OCI-LY7 (cell line): ENCODE measurements around the gene JAG2. TPM values are rescaled to one million over a fixed set of nuclear protein-coding genes. Genes with fewer than 3 reads are reported as not detected.

Source experiments
- BruUV-seq: library from RNA; stranded (reverse); fragments of 400-500 nt; replicated peaks from 2 replicates; lab custom pipeline; 2021; lab: Mats Ljungman, UMichigan
- CTCF ChIA-PET: fragments of 300-600 bp; sonication (Branson Sonifier 250); formaldehyde crosslinking; loops from one replicate; lab custom pipeline; 2022; ENCODE audit warnings: antibody characterized with exemption; ENCODE audit not compliant: unreplicated experiment; lab: Charles Lee
- POLR2A ChIA-PET: fragments of 300-600 bp; sonication (Branson Sonifier 250); formaldehyde crosslinking; loops from one replicate; lab custom pipeline; 2022; ENCODE audit warnings: antibody characterized with exemption; lab: Charles Lee
- DNase-seq: peaks from one replicate; pipeline ENCODE4 v3.0.0-alpha.2; 2015; ENCODE audit warnings: low spot score
- H2AFZ ChIP-seq: fragments of 200-600 bp; sonication (generic), shearing (Covaris generic); 2 replicates; pipeline ENCODE4 v1.6.1; 2014; ENCODE audit warnings: mild to moderate bottlenecking, antibody characterized with exemption, low read length, moderate library complexity
- H3K27ac ChIP-seq: fragments of 200-600 bp; sonication (generic); 2 replicates; pipeline ENCODE4 v1.5.1; 2014; ENCODE audit warnings: mixed run types, low read depth, mild to moderate bottlenecking, moderate library complexity, low read length, inconsistent platforms; ENCODE audit not compliant: poor library complexity, severe bottlenecking
- H3K36me3 ChIP-seq: fragments of 200-600 bp; sonication (generic); 2 replicates; pipeline ENCODE4 v1.6.1; 2014; ENCODE audit warnings: mild to moderate bottlenecking, antibody characterized with exemption, low read length, moderate library complexity, mixed read lengths; ENCODE audit not compliant: insufficient read depth
- H3K4me1 ChIP-seq: fragments of 200-600 bp; sonication (generic); 2 replicates; pipeline ENCODE4 v1.5.1; 2014; ENCODE audit warnings: mild to moderate bottlenecking, low read length; ENCODE audit not compliant: insufficient read depth, poor library complexity, severe bottlenecking
- H3K4me2 ChIP-seq: fragments of 200-600 bp; sonication (generic); 2 replicates; pipeline ENCODE4 v1.6.1; 2014; ENCODE audit warnings: mild to moderate bottlenecking, low read length
- H3K4me3 ChIP-seq: fragments of 200-600 bp; sonication (generic); 2 replicates; pipeline ENCODE4 v1.5.1; 2014; ENCODE audit warnings: mild to moderate bottlenecking, low read depth, low read length; ENCODE audit not compliant: poor library complexity, severe bottlenecking
- H3K79me2 ChIP-seq: fragments of 200-600 bp; sonication (generic); 2 replicates; pipeline ENCODE4 v1.6.1; 2016; ENCODE audit warnings: low read depth, mild to moderate bottlenecking, low read length, moderate library complexity, mixed read lengths; ENCODE audit not compliant: insufficient read depth
- H3K9me2 ChIP-seq: fragments of 200-600 bp; sonication (generic); 2 replicates; pipeline ENCODE4 v1.6.1; 2016; ENCODE audit warnings: mild to moderate bottlenecking, low read length, mixed read lengths; ENCODE audit not compliant: insufficient read depth
- H3K9me3 ChIP-seq: fragments of 200-600 bp; sonication (generic); 2 replicates; pipeline ENCODE4 v1.6.1; 2014; ENCODE audit warnings: mild to moderate bottlenecking, mixed run types, low read length, mixed read lengths
- H4K20me1 ChIP-seq: fragments of 200-600 bp; sonication (generic); 2 replicates; pipeline ENCODE4 v1.6.1; 2014; ENCODE audit warnings: mild to moderate bottlenecking, antibody characterized with exemption, low read length, moderate library complexity, mixed read lengths; ENCODE audit not compliant: insufficient read depth
- CTCF ChIP-seq: fragments of 200-600 bp; sonication (generic); conservative IDR thresholded peaks from 2 replicates; pipeline ENCODE4 v1.5.1; 2014; ENCODE audit warnings: mild to moderate bottlenecking, antibody characterized with exemption, low read length, moderate library complexity, mixed read lengths
- EZH2phosphoT487 ChIP-seq: fragments of 200-600 bp; sonication (generic); IDR thresholded peaks from 2 replicates; pipeline ENCODE4 v1.6.1; 2018; ENCODE audit warnings: low read depth, borderline replicate concordance, mild to moderate bottlenecking, mixed run types, antibody characterized with exemption, low read length, moderate library complexity, mixed read lengths
- intact Hi-C: fragments of 100-400 bp; cut with micrococcal nuclease; formaldehyde crosslinking; loops from one replicate; pipeline ENCODE4 v1.10.0; 2022; ENCODE audit not compliant: unreplicated experiment
- total RNA-seq, 2 experiments: library from RNA; depleted of rRNA in 1 of 2; stranded (reverse); fragments of >200 nt in 1 of 2; shearing (Covaris generic) in 1 of 2; gene quantifications; 2 replicates each; pipeline ENCODE4 v1.2.3, GENCODE V29; 2014 to 2022

JAG2 gene
- total RNA-seq, 2 experiments from 2014 or later = 5.0 to 6.0 TPM

- no peak for DNase-seq
- H3K27ac ChIP-seq = no peak overlapping the region
- H3K4me3 ChIP-seq = no peak overlapping the region
- intact Hi-C loops = no loop called here
- H3K36me3 ChIP-seq = no peaks in the 10 kb centered on the region
- H3K9me2 ChIP-seq = no peaks in the 10 kb centered on the region
- H2AFZ ChIP-seq = no peak overlapping the region
- no peak overlapping the region for H3K4me2 ChIP-seq
- H3K9me3 ChIP-seq = no peaks in the 10 kb centered on the region
- ChIA-PET CTCF (no interaction called here), POLR2A (interaction anchor here (0.6 kb wide), 1 partner anchor 97 kb away, joined by 3 read pairs; no protein-coding TSS in a partner anchor)
- no TSS peak for BruUV-seq
- peaks cover 11% of the 10 kb centered on the region for H3K4me1 ChIP-seq
- H4K20me1 ChIP-seq = no peaks in the 10 kb centered on the region
- H3K79me2 ChIP-seq = no peaks in the 10 kb centered on the region
- TF ChIP-seq EZH2phosphoT487 (no peak), CTCF (no peak)
Measured at GRCh38 chr14:105199093-105199492, 30.5 kb upstream of the JAG2 start.

- POLR2A ChIA-PET = no interaction called here
- Histone ChIP-seq H3K4me3 (no peak overlapping the region), H3K4me2 (no peak overlapping the region), H3K27ac (no peak overlapping the region), H3K4me1 (peaks cover 16% of the 10 kb centered on the region), H4K20me1 (no peaks in the 10 kb centered on the region), H3K9me2 (no peaks in the 10 kb centered on the region), H2AFZ (no peak overlapping the region), H3K79me2 (no peaks in the 10 kb centered on the region), H3K36me3 (no peaks in the 10 kb centered on the region), H3K9me3 (no peaks in the 10 kb centered on the region)
- no peak for TF ChIP-seq CTCF
- no peak for TF ChIP-seq EZH2phosphoT487
- intact Hi-C loops = no loop called here
- CTCF ChIA-PET = no interaction called here
- BruUV-seq = no TSS peak
- DNase-seq = no peak
Measured at GRCh38 chr14:105198588-105198987, 30.0 kb upstream of the JAG2 start.

GRCh38 chr14:105197211-105197641, 28.6 kb upstream of the JAG2 start:
- Histone ChIP-seq H3K27ac (no peak overlapping the region), H3K4me3 (no peak overlapping the region), H3K4me2 (no peak overlapping the region), H2AFZ (no peak overlapping the region), H3K9me3 (no peaks in the 10 kb centered on the region), H3K9me2 (no peaks in the 10 kb centered on the region), H3K79me2 (no peaks in the 10 kb centered on the region), H3K4me1 (peaks cover 22% of the 10 kb centered on the region), H4K20me1 (no peaks in the 10 kb centered on the region), H3K36me3 (no peaks in the 10 kb centered on the region)
- CTCF ChIA-PET = no interaction called here
- TF ChIP-seq CTCF (no peak), EZH2phosphoT487 (no peak)
- POLR2A ChIA-PET = no interaction called here
- DNase-seq = no peak
- intact Hi-C loops = no loop called here
- BruUV-seq = no TSS peak
